ENCODE data around the gene SYCE3.

Gene SYCE3

DNA sequence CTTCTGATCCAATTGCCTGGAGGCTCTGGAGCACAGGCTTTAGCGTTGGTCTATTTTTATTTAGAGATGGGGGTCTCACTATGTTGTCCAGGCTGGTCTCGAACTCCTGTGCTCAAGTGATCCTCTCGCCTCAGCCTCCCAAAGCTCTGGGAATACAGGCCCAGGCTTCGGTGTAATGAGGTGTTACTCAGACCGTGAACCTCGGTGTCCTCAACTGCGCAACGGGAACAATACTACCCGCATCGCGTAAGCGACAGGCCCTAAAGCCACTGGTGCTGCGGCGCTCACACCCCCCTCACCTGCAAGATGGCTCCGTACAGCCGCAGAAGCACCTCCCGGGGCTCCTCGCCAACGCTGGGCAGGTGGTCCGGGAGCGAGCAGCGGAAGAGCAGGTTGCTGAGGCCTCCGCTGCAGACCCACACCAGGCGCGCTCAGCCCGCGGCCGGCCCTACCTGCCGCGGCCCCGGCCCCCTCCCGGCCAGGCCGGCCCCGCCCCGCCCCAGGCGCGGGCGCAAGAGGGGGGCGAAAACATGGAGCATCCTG lies 19.3 kb upstream of the SYCE3 start:
- H3K27ac ChIP-seq (ENCODE audit: low read length): peak overlapping the region; percentile 93
- H3K9me3 ChIP-seq (ENCODE audit: control insufficient read depth in 2 of 2, low read length in 2 of 2): no peaks in the 10 kb centered on the region
- peaks cover 7 to 14% of the 10 kb centered on the region in 2 donors for H3K27me3 ChIP-seq (ENCODE audit: control insufficient read depth in 1 of 2, insufficient read depth in 2 of 2, low read length in 2 of 2)
- peak overlapping the region; percentile 93 to 95 for H3K9ac ChIP-seq (ENCODE audit: low read length in 2 of 2)
- H3K36me3 ChIP-seq (ENCODE audit: control insufficient read depth in 2 of 2, insufficient read depth in 2 of 2, low read length in 2 of 2): peaks cover 5 to 6% of the 10 kb centered on the region in 2 donors
- H3K4me3 ChIP-seq (ENCODE audit: low read length in 2 of 2): peak overlapping the region; percentile 77 to 87
- H3K4me1 ChIP-seq (ENCODE audit: control insufficient read depth, insufficient read depth, low read length): peaks cover 39% of the 10 kb centered on the region

DNA sequence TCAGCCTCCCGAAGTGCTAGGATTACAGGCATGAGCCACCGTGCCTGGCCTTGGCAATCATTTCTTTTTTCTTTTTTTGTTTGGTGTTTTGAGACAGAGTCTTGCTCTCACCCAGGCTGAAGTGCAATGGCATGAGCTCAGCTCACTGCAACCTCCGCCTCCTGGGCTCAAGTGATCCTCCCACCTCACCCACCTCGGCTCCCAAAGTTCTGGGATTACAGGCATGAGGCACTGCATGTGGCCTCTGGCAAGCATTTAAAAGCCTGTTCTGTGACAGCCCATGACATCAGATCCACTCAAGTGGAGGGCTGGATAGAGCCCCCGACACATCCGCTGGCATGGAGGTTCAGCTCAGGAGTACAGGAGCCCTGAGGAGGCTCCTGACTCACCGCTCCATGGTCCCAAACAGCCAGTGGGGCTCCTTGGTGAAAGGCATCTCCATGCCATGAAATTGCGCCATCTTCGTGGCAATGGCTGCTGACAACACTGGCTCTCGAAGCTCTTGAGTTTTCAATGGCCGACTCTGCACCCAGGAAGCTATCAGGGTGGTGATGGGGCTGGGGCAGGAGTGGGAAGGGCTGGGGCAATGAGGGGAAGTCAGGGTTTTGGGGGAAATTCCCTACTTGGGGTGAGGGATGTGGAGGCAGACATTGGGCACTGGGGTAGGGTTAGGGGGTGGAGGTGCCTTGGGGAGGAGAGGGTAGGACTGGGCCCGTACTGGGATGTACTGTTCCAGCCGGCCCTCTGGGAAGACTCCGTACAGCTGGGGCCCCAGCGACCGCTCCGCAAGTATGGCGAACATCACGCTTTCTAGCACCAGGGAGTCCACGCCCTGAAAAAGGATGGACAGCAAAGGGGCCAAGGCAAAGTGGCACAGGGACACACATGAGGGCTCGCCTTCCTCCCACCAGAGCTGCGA lies 18.6 kb upstream of the SYCE3 start:
- peaks cover 39% of the 10 kb centered on the region for H3K4me1 ChIP-seq (ENCODE audit: control insufficient read depth, insufficient read depth, low read length)
- no peaks in the 10 kb centered on the region for H3K9me3 ChIP-seq (ENCODE audit: control insufficient read depth in 2 of 2, low read length in 2 of 2)
- H3K9ac ChIP-seq (ENCODE audit: low read length in 2 of 2): peak overlapping the region; percentile 90 to 95
- H3K4me3 ChIP-seq (ENCODE audit: low read length in 2 of 2): peak overlapping the region; percentile 77 to 87
- peaks cover 5 to 6% of the 10 kb centered on the region in 2 donors for H3K36me3 ChIP-seq (ENCODE audit: control insufficient read depth in 2 of 2, insufficient read depth in 2 of 2, low read length in 2 of 2)
- H3K27ac ChIP-seq (ENCODE audit: low read length): no peak overlapping the region
- peaks cover 8 to 18% of the 10 kb centered on the region in 2 donors for H3K27me3 ChIP-seq (ENCODE audit: control insufficient read depth in 1 of 2, insufficient read depth in 2 of 2, low read length in 2 of 2)

DNA sequence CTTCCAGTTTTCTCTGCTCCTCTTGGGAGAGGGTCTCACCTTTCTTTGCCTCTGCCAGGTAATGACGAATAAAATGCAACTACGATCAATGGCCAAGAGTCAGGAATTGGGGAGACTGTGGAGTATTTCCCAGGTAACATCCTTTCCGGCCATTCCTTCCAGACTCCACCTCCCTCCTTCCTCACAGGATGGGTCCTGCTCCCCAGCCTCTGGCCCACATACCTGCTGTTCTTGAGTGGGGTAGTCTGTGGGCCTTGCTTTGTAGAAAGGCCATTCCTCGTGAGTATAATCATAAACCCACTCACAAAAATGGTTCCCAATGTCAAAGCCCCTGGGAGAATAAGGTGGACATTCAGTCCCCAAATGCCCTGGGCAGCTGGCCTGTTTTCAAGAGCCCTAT lies 17.0 kb upstream of the SYCE3 start:
- Histone ChIP-seq H3K9me3 (ENCODE audit: control insufficient read depth in 2 of 2, low read length in 2 of 2) (no peaks in the 10 kb centered on the region), H3K36me3 (ENCODE audit: control insufficient read depth in 2 of 2, insufficient read depth in 2 of 2, low read length in 2 of 2) (peaks cover 5 to 6% of the 10 kb centered on the region in 2 donors), H3K4me3 (ENCODE audit: low read length in 2 of 2) (no peak overlapping the region), H3K27me3 (ENCODE audit: control insufficient read depth in 1 of 2, insufficient read depth in 2 of 2, low read length in 2 of 2) (peaks cover 8 to 21% of the 10 kb centered on the region in 2 donors), H3K27ac (ENCODE audit: low read length) (no peak overlapping the region), H3K9ac (ENCODE audit: low read length in 2 of 2) (no peak overlapping the region), H3K4me1 (ENCODE audit: control insufficient read depth, insufficient read depth, low read length) (peaks cover 39% of the 10 kb centered on the region)

DNA sequence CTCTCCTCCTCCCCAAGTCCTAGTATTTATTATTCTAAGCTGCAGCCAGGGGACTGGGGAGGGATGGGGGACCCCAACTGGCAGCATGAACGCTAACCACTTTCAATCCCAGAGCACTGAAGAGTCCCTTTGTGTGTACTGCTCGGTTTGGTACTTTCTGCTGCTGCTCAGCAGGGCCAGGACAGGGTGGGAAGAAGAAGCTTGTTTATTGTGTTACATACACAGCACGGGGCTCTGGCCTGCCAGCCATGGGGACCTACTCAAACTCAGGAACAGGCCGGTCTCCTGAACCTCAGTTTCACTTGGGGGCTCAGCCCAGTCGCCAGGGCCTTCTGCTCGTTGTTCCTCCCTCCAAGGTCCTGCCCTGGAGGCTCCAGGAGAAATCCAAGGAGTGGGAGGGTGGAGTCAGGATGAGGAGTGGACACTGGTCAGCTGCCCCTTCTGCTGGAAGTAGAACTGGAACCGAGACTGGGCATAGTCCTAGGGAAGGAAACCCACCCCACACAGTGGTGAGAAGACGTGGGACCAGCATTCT lies 16.1 kb upstream of the SYCE3 start:
- peak overlapping the region in 1 of 2 donors; percentile 38 for H3K9ac ChIP-seq (ENCODE audit: low read length in 2 of 2)
- H3K4me1 ChIP-seq (ENCODE audit: control insufficient read depth, insufficient read depth, low read length): peaks cover 37% of the 10 kb centered on the region
- H3K9me3 ChIP-seq (ENCODE audit: control insufficient read depth in 2 of 2, low read length in 2 of 2): no peaks in the 10 kb centered on the region
- peaks cover 8 to 21% of the 10 kb centered on the region in 2 donors for H3K27me3 ChIP-seq (ENCODE audit: control insufficient read depth in 1 of 2, insufficient read depth in 2 of 2, low read length in 2 of 2)
- peaks cover 5 to 6% of the 10 kb centered on the region in 2 donors for H3K36me3 ChIP-seq (ENCODE audit: control insufficient read depth in 2 of 2, insufficient read depth in 2 of 2, low read length in 2 of 2)
- H3K27ac ChIP-seq (ENCODE audit: low read length): peak overlapping the region; percentile 2
- H3K4me3 ChIP-seq (ENCODE audit: low read length in 2 of 2): peak overlapping the region in 1 of 2 donors; percentile 49

DNA sequence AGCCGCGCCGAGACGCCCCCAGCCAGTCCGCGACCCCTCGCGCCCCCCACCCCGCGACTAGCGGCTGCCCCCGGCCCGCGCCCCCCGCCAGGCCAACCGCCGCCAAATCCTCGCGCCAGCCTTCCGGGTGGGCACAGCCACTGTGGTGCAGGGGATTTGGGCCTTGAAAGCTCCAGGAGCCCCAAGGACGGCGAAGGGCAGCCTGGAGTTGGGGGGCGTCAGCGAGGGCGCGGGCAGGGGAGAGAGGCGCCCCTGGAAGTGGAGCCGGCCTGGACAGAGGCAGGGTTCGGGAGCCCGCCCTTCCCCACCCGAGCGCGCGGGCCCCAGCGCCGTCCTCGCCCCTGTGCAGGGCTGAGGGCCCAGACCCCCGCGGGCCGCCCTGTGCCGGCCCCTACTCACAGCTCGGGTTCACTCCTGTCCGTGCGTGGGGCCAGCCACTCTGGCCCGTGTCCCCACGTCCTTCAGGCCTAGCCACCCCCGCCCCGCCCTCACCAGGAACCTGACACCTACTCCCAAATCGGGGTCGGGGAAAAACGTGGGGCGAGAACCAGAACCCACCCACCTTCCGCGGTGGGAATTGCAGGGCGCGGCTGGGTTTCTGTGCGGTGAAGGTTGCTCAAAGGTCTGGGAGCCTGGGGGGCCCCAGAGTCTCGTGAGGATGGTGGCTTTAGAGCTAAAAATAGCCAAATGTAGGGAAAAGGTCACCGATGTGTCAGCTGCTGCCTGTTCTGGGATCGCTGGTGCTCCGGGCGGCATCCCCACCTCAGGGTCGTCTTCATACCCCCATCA lies 15.5 kb upstream of the SYCE3 start, which contains the start of gene CPT1B:
CPT1B (minus strand) TSS at position 441 of the 789 bp plus-strand sequence. CDS start 512 bp downstream, outside the sequence.
- Histone ChIP-seq H3K27ac (ENCODE audit: low read length) (peak within 1 kb of the TSS; percentile 2), H3K36me3 (ENCODE audit: control insufficient read depth in 2 of 2, insufficient read depth in 2 of 2, low read length in 2 of 2) (peaks cover 5 to 6% of the 10 kb centered on the region in 2 donors), H3K4me1 (ENCODE audit: control insufficient read depth, insufficient read depth, low read length) (peaks cover 32% of the 10 kb centered on the region), H3K9ac (ENCODE audit: low read length in 2 of 2) (peak within 1 kb of the TSS in 1 of 2 donors; percentile 38), H3K4me3 (ENCODE audit: low read length in 2 of 2) (peak within 1 kb of the TSS in 1 of 2 donors; percentile 49), H3K9me3 (ENCODE audit: control insufficient read depth in 2 of 2, low read length in 2 of 2) (no peaks in the 10 kb centered on the region), H3K27me3 (ENCODE audit: control insufficient read depth in 1 of 2, insufficient read depth in 2 of 2, low read length in 2 of 2) (peaks cover 8 to 21% of the 10 kb centered on the region in 2 donors)

DNA sequence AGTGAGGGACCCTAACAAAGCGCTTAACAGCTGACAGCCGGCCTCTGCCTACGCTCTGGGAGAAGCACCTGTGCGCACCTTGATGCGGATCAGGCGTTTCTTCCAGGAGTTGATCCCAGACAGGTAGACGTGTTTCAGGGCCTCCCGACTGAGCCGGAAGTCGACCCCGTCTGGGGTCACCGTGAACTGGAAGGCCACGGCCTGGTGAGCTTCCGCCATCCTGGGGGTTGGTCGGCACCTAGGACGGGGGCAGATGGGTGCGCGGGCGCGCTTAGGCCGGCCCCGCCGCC lies 14.9 kb upstream of the SYCE3 start:
- H3K4me3 ChIP-seq (ENCODE audit: low read length in 2 of 2): peak overlapping the region in 1 of 2 donors; percentile 22
- no peak overlapping the region for H3K9ac ChIP-seq (ENCODE audit: low read length in 2 of 2)
- H3K4me1 ChIP-seq (ENCODE audit: control insufficient read depth, insufficient read depth, low read length): peaks cover 32% of the 10 kb centered on the region
- peaks cover 5 to 6% of the 10 kb centered on the region in 2 donors for H3K36me3 ChIP-seq (ENCODE audit: control insufficient read depth in 2 of 2, insufficient read depth in 2 of 2, low read length in 2 of 2)
- H3K9me3 ChIP-seq (ENCODE audit: control insufficient read depth in 2 of 2, low read length in 2 of 2): no peaks in the 10 kb centered on the region
- H3K27ac ChIP-seq (ENCODE audit: low read length): no peak overlapping the region
- peaks cover 8 to 21% of the 10 kb centered on the region in 2 donors for H3K27me3 ChIP-seq (ENCODE audit: control insufficient read depth in 1 of 2, insufficient read depth in 2 of 2, low read length in 2 of 2)

DNA sequence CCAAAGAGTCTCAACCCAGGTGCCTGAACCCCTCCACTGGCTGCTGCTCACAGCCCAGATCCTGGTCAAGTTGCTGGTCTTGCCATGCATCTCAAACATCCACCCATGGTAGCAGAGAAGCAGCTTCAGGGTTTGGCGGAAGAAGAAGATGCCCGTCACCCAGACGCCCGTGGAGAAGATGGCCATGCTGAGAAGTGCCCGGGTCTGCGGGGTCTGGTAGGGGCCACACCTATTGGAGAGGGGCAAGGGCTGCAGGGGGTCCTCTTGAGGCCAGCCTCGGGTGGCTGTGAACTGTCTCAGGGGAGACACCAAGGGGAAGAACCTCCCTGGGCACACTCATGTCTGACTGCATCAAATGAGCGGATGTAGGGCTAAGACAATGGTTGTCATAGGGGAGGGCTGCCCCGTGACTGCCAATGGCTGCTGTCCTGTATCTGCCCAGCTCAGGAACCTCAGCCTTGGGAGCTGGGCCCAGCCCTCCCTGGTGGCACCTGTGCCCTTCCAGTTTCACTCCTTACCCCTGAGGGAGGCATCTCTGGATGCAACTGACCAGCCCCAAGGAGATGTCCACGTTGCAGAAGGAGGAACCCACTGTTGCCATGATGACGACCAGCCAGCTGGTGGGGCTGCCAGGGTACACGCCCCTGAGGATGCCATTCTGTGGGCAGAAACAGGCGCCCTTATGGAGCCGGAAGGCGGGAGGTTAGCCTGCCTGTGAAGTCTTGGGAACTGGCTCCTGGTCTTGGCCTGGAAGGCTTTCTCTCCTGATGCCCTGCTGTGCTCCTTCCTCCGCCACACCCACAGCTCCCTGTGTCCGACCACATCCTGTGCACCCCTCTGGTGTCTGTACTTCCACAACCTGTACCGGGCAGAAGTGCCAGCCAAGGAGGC lies 14.3 kb upstream of the SYCE3 start:
- Histone ChIP-seq H3K36me3 (ENCODE audit: control insufficient read depth in 2 of 2, insufficient read depth in 2 of 2, low read length in 2 of 2) (peaks cover 5 to 6% of the 10 kb centered on the region in 2 donors), H3K9ac (ENCODE audit: low read length in 2 of 2) (no peak overlapping the region), H3K9me3 (ENCODE audit: control insufficient read depth in 2 of 2, low read length in 2 of 2) (no peaks in the 10 kb centered on the region), H3K27me3 (ENCODE audit: control insufficient read depth in 1 of 2, insufficient read depth in 2 of 2, low read length in 2 of 2) (peaks cover 8 to 21% of the 10 kb centered on the region in 2 donors), H3K4me3 (ENCODE audit: low read length in 2 of 2) (peak overlapping the region in 1 of 2 donors; percentile 22), H3K4me1 (ENCODE audit: control insufficient read depth, insufficient read depth, low read length) (peaks cover 31% of the 10 kb centered on the region), H3K27ac (ENCODE audit: low read length) (no peak overlapping the region)

DNA sequence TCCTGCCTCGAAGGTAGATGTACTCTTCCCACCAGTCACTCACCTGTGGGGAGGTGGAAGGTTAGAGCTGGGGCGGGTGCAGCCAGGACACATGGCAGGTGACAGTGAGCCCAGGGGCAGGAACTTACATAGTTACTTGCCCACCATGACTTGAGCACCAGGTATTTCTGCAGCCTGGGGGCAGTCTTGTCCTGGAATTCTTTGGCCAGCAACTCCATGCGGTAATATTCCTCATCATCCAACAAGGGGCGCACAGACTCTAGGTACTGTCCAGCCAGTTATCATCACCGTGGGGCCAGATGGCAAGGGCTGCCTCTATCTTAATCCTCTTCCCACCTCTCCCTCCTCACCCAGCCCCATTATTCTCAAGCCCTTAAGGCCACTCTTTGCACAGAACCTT lies 13.4 kb upstream of the SYCE3 start:
- H3K27ac ChIP-seq (ENCODE audit: low read length): no peak overlapping the region
- H3K9ac ChIP-seq (ENCODE audit: low read length in 2 of 2): no peak overlapping the region
- H3K4me3 ChIP-seq (ENCODE audit: low read length in 2 of 2): no peak overlapping the region
- peaks cover 4 to 6% of the 10 kb centered on the region in 2 donors for H3K36me3 ChIP-seq (ENCODE audit: control insufficient read depth in 2 of 2, insufficient read depth in 2 of 2, low read length in 2 of 2)
- H3K9me3 ChIP-seq (ENCODE audit: control insufficient read depth in 2 of 2, low read length in 2 of 2): no peaks in the 10 kb centered on the region
- H3K4me1 ChIP-seq (ENCODE audit: control insufficient read depth, insufficient read depth, low read length): peaks cover 21% of the 10 kb centered on the region
- peaks cover 8 to 21% of the 10 kb centered on the region in 2 donors for H3K27me3 ChIP-seq (ENCODE audit: control insufficient read depth in 1 of 2, insufficient read depth in 2 of 2, low read length in 2 of 2)

DNA sequence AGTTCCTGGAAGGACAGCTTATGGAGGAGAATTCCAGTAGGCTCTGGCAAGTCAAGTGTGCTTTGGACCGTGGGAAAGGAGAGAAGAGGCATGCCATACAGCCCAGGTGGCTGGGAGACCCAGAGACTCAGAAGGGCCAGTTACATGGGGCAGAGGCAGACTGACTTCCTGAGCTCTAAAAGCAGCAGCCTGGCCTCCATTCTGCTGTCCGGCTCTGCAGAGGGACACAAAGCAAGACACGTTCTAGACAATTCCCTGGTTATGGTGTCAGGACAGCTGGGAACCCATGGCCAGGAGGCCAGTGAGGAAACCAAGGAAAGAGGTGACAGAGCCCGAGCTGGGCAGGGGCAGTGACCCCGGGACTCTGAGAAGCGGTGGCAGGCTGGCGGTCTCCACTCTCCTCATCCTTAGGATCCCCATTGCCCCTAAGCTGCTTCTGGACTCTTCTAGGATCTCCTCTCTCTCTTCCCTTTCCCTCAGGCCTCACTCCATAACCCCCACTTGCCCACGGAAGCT lies 12.8 kb upstream of the SYCE3 start:
- Histone ChIP-seq H3K27me3 (ENCODE audit: control insufficient read depth in 1 of 2, insufficient read depth in 2 of 2, low read length in 2 of 2) (peaks cover 8 to 21% of the 10 kb centered on the region in 2 donors), H3K36me3 (ENCODE audit: control insufficient read depth in 2 of 2, insufficient read depth in 2 of 2, low read length in 2 of 2) (peaks cover 6% of the 10 kb centered on the region in 2 donors), H3K27ac (ENCODE audit: low read length) (no peak overlapping the region), H3K9me3 (ENCODE audit: control insufficient read depth in 2 of 2, low read length in 2 of 2) (no peaks in the 10 kb centered on the region), H3K4me1 (ENCODE audit: control insufficient read depth, insufficient read depth, low read length) (peaks cover 21% of the 10 kb centered on the region), H3K9ac (ENCODE audit: low read length in 2 of 2) (no peak overlapping the region), H3K4me3 (ENCODE audit: low read length in 2 of 2) (no peak overlapping the region)

All from stomach smooth muscle (tissue), 2 donors.